Measurements from ENCODE around the gene TUT7. TPM values are rescaled to one million over a fixed set of nuclear protein-coding genes. Genes with fewer than 3 reads are reported as not detected.

The TUT7 gene
- total RNA-seq, 1 experiment from 2014 or later = 24.5 TPM

GRCh38 chr9:86328156-86328555 lies 26.1 kb downstream of the TUT7 start:
- TF ChIP-seq CBFB (CRISPR knock-in tag; IDR thresholded peaks at IDR 0.05; ENCODE audit: low read depth) (no peak), ZNF138 (CRISPR knock-in tag; conservative IDR thresholded peaks at IDR 0.05) (no peak), NFATC4 (CRISPR knock-in tag; IDR thresholded peaks at IDR 0.05) (no peak), MAX (CRISPR knock-in tag; IDR thresholded peaks at IDR 0.05) (no peak), AFF4 (CRISPR knock-in tag; IDR thresholded peaks at IDR 0.05; ENCODE audit: borderline replicate concordance) (no peak), SP1 (CRISPR knock-in tag; conservative IDR thresholded peaks at IDR 0.05) (no peak), SOX15 (CRISPR knock-in tag; IDR thresholded peaks at IDR 0.05) (no peak), ERG (CRISPR knock-in tag; IDR thresholded peaks at IDR 0.05) (no peak), NR1H2 (CRISPR knock-in tag; IDR thresholded peaks at IDR 0.05) (no peak), MXD4 (CRISPR knock-in tag; IDR thresholded peaks at IDR 0.05; ENCODE audit: borderline replicate concordance) (no peak), HMGA2 (CRISPR knock-in tag; IDR thresholded peaks at IDR 0.05) (no peak), CDX4 (CRISPR knock-in tag; IDR thresholded peaks at IDR 0.05; ENCODE audit: borderline replicate concordance) (no peak), USF2 (CRISPR knock-in tag; IDR thresholded peaks at IDR 0.05) (no peak)
- ATAC-seq = peak; percentile 82

GRCh38 chr9:86326536-86326935 lies 27.7 kb downstream of the TUT7 start:
- Mint-ChIP-seq H3K36me3 (peaks cover 54% of the 10 kb centered on the region), H3K27me3 (ENCODE audit: low read depth) (no peaks in the 10 kb centered on the region), H3K4me1 (peaks cover 18% of the 10 kb centered on the region), H3K27ac (no peak overlapping the region), H3K4me3 (no peak overlapping the region), H3K9me3 (no peaks in the 10 kb centered on the region)
- no peak for ATAC-seq
- ChIA-PET CTCF (interaction anchor here (1.0 kb wide), 1 partner anchor 125 kb away, joined by 4 read pairs; no protein-coding TSS in a partner anchor), POLR2A (no interaction called here)
- no peak for TF ChIP-seq PRDM15 (CRISPR knock-in tag; IDR thresholded peaks at IDR 0.05)
- DNase-seq (ENCODE audit: low spot score) = no peak

More at GRCh38 chr9:86328156-86328555, 26.1 kb downstream of the TUT7 start:
- ChIA-PET POLR2A (no interaction called here), CTCF (no interaction called here)
- 0 out of 2 replicates have a peak, but pooled peaks cover 5% of the 10 kb centered on the region for H3K9me3 Mint-ChIP-seq
- no peak overlapping the region for H3K27ac Mint-ChIP-seq
- H3K4me3 Mint-ChIP-seq = no peak overlapping the region
- H3K4me1 Mint-ChIP-seq = peaks cover 18% of the 10 kb centered on the region
- no peaks in the 10 kb centered on the region for H3K27me3 Mint-ChIP-seq (ENCODE audit: low read depth)
- H3K36me3 Mint-ChIP-seq = peaks cover 52% of the 10 kb centered on the region
- no peak for DNase-seq (ENCODE audit: low spot score)
